GM21737 (cell line): ENCODE measurements around the gene MB.

ENCODE experiments used
- ATAC-seq: cut with Tn5 transposase; IDR thresholded peaks from one replicate; pipeline ENCODE4 v1.9.1; 2021; ENCODE audit warnings: mild to moderate bottlenecking, moderate library complexity; ENCODE audit not compliant: unreplicated experiment

MB gene

GRCh38 chr22:35578836-35579575, 38.1 kb downstream of the MB start:
- no peak for ATAC-seq

GRCh38 chr22:35577799-35578659, 39.1 kb downstream of the MB start:
- no peak for ATAC-seq

GRCh38 chr22:35576671-35577070, 40.5 kb downstream of the MB start:
- no peak for ATAC-seq

GRCh38 chr22:35575116-35575748, 41.9 kb downstream of the MB start:
- ATAC-seq, result no peak

- no peak for ATAC-seq
Observed at GRCh38 chr22:35572556-35572955, 44.6 kb downstream of the MB start.

- no peak for ATAC-seq
Observed at GRCh38 chr22:35570686-35571194, 46.4 kb downstream of the MB start.

GRCh38 chr22:35569916-35570315, 47.2 kb downstream of the MB start:
- no peak for ATAC-seq

- no peak for ATAC-seq
Observed at GRCh38 chr22:35568751-35569739, 48.1 kb downstream of the MB start.

GRCh38 chr22:35567351-35568141, 49.6 kb downstream of the MB start:
- no peak for ATAC-seq

GRCh38 chr22:35564975-35565867, 51.9 kb downstream of the MB start:
- no peak for ATAC-seq

GRCh38 chr22:35563211-35563610, 53.9 kb downstream of the MB start:
- no peak for ATAC-seq

- no peak for ATAC-seq
Observed at GRCh38 chr22:35561796-35562526, 55.2 kb downstream of the MB start.

- no peak for ATAC-seq
Observed at GRCh38 chr22:35560824-35561223, 56.3 kb downstream of the MB start.

- no peak for ATAC-seq
Observed at GRCh38 chr22:35560366-35560765, 56.8 kb downstream of the MB start.

- ATAC-seq, result no peak
Observed at GRCh38 chr22:35559354-35560005, 57.6 kb downstream of the MB start.

- ATAC-seq, result no peak
Observed at GRCh38 chr22:35558719-35559118, 58.4 kb downstream of the MB start.

GRCh38 chr22:35558031-35558430, 59.1 kb downstream of the MB start:
- ATAC-seq, result no peak
